Cardiac fibroblast (primary cell): ENCODE measurements around the gene DGKA.
A peak's percentile ranks its signal among the peaks of the same experiment; 100 is the strongest.
"Not testable (repeated sequence)": the region's sequence is repeated elsewhere in the genome, so short reads cannot be mapped to it uniquely, and the experiment has no call there.

Source experiments
- DNase-seq, 2 donors: peaks; one replicate each; pipeline versions ENCODE4 v3.0.0 to v3.0.0-alpha.2; 2010; ENCODE audit warnings: low read depth in 2 of 2
- H3K4me3 ChIP-seq, 2 donors: replicated peaks in 1 of 2; 1 replicate in 1 of 2; 2 replicates in 1 of 2; pipeline ENCODE4 v1.5.1; 2011; ENCODE audit warnings: low read depth in 2 of 2, low read length in 2 of 2, mild to moderate bottlenecking in 2 of 2, moderate library complexity in 1 of 2
- TF ChIP-seq, protein P1 (sequence below): IDR thresholded peaks from one replicate; pipeline ENCODE4 v1.5.1; 2011; ENCODE audit warnings: low read depth, mild to moderate bottlenecking, low read length, inconsistent platforms

Gene DGKA

DNA sequence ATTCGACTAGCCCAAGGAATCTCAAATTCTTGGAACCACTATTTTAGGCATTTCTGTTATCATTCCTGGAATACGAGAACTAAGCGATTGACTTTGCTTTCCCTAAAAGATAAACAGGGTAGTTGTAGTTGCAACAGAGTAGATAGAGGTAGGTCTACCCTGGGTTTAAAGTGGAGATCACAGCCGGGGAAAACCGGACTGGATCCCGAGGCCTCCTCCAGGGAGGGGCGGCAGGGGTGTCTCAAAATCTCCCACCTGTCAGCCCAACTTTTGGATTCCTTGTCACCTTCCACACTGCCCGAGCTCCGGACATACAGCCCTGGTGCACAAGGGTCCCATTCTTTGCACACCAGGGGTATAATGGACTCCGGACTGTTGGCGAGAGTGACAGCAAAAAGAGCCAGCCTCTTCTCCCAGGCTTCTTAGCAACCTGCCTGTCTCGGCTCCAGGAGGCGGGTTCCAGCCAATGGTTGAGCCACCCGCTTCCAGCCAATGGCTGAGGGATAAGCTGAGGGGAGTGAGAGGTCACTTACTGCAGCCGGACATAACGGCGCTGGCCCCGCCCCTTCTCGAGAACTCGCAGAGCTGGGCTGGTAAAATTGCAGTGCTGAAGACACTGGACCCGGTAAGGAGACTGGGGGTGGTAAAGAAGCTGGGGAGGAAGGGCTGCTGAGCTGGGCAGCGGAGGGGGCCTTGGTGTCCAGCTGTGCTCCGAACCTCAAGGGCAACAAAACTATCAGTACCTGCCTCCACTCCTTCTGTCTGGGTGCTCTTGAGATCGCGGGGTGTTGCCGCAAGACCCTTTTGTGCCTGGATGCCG, 66.0 kb downstream of the DGKA start, which contains the start of gene SUOX:
SUOX (plus strand) TSS at position 562 of the 820 bp plus-strand sequence. CDS start 4,946 bp downstream, outside the sequence.
- peak; percentile 97 to 98 for DNase-seq
- peak within 1 kb of the TSS; percentile 59 to 83 for H3K4me3 ChIP-seq
- TF ChIP-seq, protein P1, sequence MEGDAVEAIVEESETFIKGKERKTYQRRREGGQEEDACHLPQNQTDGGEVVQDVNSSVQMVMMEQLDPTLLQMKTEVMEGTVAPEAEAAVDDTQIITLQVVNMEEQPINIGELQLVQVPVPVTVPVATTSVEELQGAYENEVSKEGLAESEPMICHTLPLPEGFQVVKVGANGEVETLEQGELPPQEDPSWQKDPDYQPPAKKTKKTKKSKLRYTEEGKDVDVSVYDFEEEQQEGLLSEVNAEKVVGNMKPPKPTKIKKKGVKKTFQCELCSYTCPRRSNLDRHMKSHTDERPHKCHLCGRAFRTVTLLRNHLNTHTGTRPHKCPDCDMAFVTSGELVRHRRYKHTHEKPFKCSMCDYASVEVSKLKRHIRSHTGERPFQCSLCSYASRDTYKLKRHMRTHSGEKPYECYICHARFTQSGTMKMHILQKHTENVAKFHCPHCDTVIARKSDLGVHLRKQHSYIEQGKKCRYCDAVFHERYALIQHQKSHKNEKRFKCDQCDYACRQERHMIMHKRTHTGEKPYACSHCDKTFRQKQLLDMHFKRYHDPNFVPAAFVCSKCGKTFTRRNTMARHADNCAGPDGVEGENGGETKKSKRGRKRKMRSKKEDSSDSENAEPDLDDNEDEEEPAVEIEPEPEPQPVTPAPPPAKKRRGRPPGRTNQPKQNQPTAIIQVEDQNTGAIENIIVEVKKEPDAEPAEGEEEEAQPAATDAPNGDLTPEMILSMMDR: no peak

DNA sequence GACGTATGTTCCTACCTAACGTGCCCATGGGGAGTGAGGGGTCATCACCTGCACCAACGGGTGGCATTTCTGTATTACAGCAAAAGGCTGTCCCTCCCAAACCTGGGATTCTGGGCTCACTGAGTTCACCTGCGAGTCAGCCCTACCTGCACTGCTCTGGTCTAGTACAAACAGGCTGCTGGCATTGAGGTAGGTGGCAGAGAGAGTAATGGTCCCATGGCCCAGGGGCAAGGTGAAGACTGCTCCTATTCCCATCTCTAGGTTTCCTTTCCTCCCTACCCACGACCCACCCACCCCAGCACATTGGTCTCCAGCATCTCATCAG, 66.5 kb downstream of the DGKA start:
- TF ChIP-seq, protein P1: no peak
- H3K4me3 ChIP-seq: peak overlapping the region; percentile 59 to 83
- no peak for DNase-seq

- H3K4me3 ChIP-seq, DNase-seq: not testable (repeated sequence)
Observed at GRCh38 chr12:55999522-55999921, 68.6 kb downstream of the DGKA start.

DNA sequence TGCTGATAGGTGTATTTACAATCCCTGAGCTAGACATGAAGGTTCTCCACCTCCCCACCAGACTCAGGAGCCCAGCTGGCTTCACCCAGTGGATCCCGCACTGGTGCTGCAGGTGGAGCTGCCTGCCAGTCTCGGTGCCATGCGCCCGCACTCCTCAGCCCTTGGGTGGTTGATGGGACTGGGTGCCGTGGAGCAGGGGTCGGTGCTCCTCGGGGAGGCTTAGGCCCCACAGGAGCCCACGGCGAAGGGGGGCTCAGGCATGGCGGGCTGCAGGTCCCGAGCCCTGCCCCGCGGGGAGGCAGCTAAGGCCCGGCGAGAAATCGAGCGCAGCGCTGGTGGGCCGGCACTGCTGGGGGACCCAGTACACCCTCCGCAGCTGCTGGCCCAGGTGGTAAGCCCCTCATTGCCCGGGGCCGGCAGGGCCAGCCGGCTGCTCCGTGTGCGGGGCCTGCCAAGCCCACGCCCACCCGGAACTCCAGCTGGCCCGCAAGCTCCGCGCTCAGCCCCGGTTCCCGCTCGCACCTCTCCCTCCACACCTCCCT, 69.1 kb downstream of the DGKA start:
- DNase-seq, H3K4me3 ChIP-seq: not testable (repeated sequence)

- H3K4me3 ChIP-seq: no peak overlapping the region
- no peak for DNase-seq
- TF ChIP-seq, protein P1: no peak
Observed at GRCh38 chr12:56001487-56002100, 70.6 kb downstream of the DGKA start.

- not testable (repeated sequence) for H3K4me3 ChIP-seq, DNase-seq
Observed at GRCh38 chr12:56003376-56003775, 72.4 kb downstream of the DGKA start.
